ACHN (cell line): ENCODE measurements around the gene ZFPM1.
"Not testable (repeated sequence)": the region's sequence is repeated elsewhere in the genome, so short reads cannot be mapped to it uniquely, and the experiment has no call there.

Experiments
- DNase-seq: peaks from one replicate; pipeline ENCODE4 v3.0.0-alpha.2; 2015
- in situ Hi-C: cut with HindIII; loops from 2 replicates; pipeline ENCODE4 v1.10.0; 2017; ENCODE audit warnings: low sequenced_read_pairs, low pct_ligation_motif_present, low pct_unique_long_range_greater_than_20kb

The ZFPM1 gene

GRCh38 chr16:88514070-88514469 lies 61.0 kb downstream of the ZFPM1 start:
- in situ Hi-C loops: no loop called here
- no peak for DNase-seq

GRCh38 chr16:88514526-88515232 lies 61.6 kb downstream of the ZFPM1 start:
- in situ Hi-C loops: no loop called here

GRCh38 chr16:88515371-88515770 lies 62.3 kb downstream of the ZFPM1 start:
- DNase-seq: no peak
- in situ Hi-C loops: no loop called here

More at GRCh38 chr16:88514526-88515232, 61.6 kb downstream of the ZFPM1 start:
- no peak for DNase-seq

GRCh38 chr16:88515925-88516594 lies 63.0 kb downstream of the ZFPM1 start:
- DNase-seq: no peak
- in situ Hi-C loops: no loop called here

GRCh38 chr16:88516601-88517061 lies 63.6 kb downstream of the ZFPM1 start:
- in situ Hi-C loops: no loop called here
- DNase-seq: no peak

- in situ Hi-C loops, DNase-seq: not testable (repeated sequence)
Observed at GRCh38 chr16:88517208-88517774, 64.2 kb downstream of the ZFPM1 start.

GRCh38 chr16:88518411-88519111 lies 65.5 kb downstream of the ZFPM1 start:
- in situ Hi-C loops, DNase-seq: not testable (repeated sequence)

GRCh38 chr16:88519240-88519639 lies 66.2 kb downstream of the ZFPM1 start:
- no peak for DNase-seq
- in situ Hi-C loops: no loop called here

GRCh38 chr16:88519938-88520653 lies 67.0 kb downstream of the ZFPM1 start:
- no peak for DNase-seq
- in situ Hi-C loops: no loop called here

- in situ Hi-C loops: no loop called here
Observed at GRCh38 chr16:88521674-88522073, 68.6 kb downstream of the ZFPM1 start.

GRCh38 chr16:88522276-88522949 lies 69.3 kb downstream of the ZFPM1 start:
- in situ Hi-C loops: no loop called here
- DNase-seq: no peak

More at GRCh38 chr16:88521674-88522073, 68.6 kb downstream of the ZFPM1 start:
- DNase-seq: no peak

- in situ Hi-C loops: no loop called here
- DNase-seq: no peak
Observed at GRCh38 chr16:88523309-88524161, 70.5 kb downstream of the ZFPM1 start.

- in situ Hi-C loops: no loop called here
- DNase-seq: no peak
Observed at GRCh38 chr16:88524274-88524972, 71.3 kb downstream of the ZFPM1 start.

- DNase-seq: no peak
- in situ Hi-C loops: loop anchor here (25.0 kb wide), 1 partner anchor 88 kb away; no protein-coding TSS in a partner anchor
Observed at GRCh38 chr16:88524973-88525662, 72.0 kb downstream of the ZFPM1 start.

GRCh38 chr16:88525663-88525990 lies 72.5 kb downstream of the ZFPM1 start:
- in situ Hi-C loops: loop anchor here (25.0 kb wide), 1 partner anchor 88 kb away; no protein-coding TSS in a partner anchor
- DNase-seq: no peak
